Measurements from ENCODE around the gene LRMDA. TPM values are rescaled to one million over a fixed set of nuclear protein-coding genes. Genes with fewer than 3 reads are reported as not detected.

Gene LRMDA
- total RNA-seq, 1 experiment from 2014 or later, result 4.8 TPM

DNA sequence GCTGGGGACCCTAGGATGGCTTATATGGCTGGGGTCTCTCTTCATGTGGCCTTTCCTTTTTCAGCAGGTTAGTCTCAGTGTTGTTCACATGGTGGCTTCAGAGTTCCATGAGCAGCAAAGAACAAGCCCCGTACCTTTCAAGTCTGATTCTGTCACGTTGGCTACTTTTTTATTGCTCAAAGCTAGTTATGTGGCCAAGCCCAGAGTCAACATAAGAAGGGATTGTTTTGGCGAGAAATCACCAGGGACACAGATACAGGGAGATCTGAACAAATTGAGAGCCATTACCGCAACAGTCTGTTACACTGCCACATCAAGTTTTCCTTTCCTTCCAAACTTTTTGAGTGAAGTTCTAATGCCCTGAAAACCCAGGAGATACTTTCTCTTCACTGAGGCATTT, 770.5 kb downstream of the LRMDA start:
- H3K27me3 ChIP-seq (ENCODE audit: insufficient read depth, low read length), result peaks cover 7% of the 10 kb centered on the region; the same call in 1 of the 2 replicates
- CTCF ChIA-PET, result no interaction called here

More for the DNA sequence above, 770.5 kb downstream of the LRMDA start:
- DNase-seq (ENCODE audit: low read depth, low spot score) (no peak), ATAC-seq (no peak)
- Histone ChIP-seq H3K4me1 (ENCODE audit: control insufficient read depth in 1 of 2, insufficient read depth in 2 of 2, low read length in 2 of 2) (peaks cover 0 to under 1% of the 10 kb centered on the region in 2 experiments; a peak in 1 of 4 replicates), H3K9ac (ENCODE audit: low read length) (no peak overlapping the region), H3K36me3 (ENCODE audit: control insufficient read depth in 1 of 2, insufficient read depth in 2 of 2, low read length in 2 of 2) (no peaks in the 10 kb centered on the region), H3K4me2 (ENCODE audit: low read length) (no peak overlapping the region), H3K79me2 (ENCODE audit: insufficient read depth, low read length) (no peaks in the 10 kb centered on the region), H3K9me2 (ENCODE audit: insufficient read depth) (no peaks in the 10 kb centered on the region), H3K27ac (ENCODE audit: low read depth, low read length) (no peak overlapping the region), H4K20me1 (ENCODE audit: insufficient read depth) (no peaks in the 10 kb centered on the region), H3K9me3 (ENCODE audit: control insufficient read depth in 1 of 2, insufficient read depth in 1 of 2, low read depth in 1 of 2, low read length in 2 of 2) (no peaks in the 10 kb centered on the region), H2AFZ (ENCODE audit: low read depth, low read length, poor library complexity, severe bottlenecking) (no peak overlapping the region), H3K4me3 (replicated peaks in 1 of 2; ENCODE audit: low read depth in 1 of 2, low read length in 2 of 2) (no peak overlapping the region)
- TF ChIP-seq ELF1 (IDR thresholded peaks at IDR 0.05; ENCODE audit: borderline replicate concordance, low read depth), result no peak
- no peak for TF ChIP-seq EZH2 (IDR thresholded peaks at IDR 0.05)
- no peak for TF ChIP-seq SIN3A (IDR thresholded peaks at IDR 0.05; ENCODE audit: low read depth)
- no peak for TF ChIP-seq EZH2phosphoT487 (IDR thresholded peaks at IDR 0.05; ENCODE audit: borderline replicate concordance)
- TF ChIP-seq ZBTB33 (IDR thresholded peaks at IDR 0.05; ENCODE audit: extremely low read depth, insufficient replicate concordance, low read length), result no peak
- TF ChIP-seq YY1 (IDR thresholded peaks at IDR 0.05; ENCODE audit: extremely low read depth, insufficient replicate concordance, low read depth, low read length), result no peak
- TF ChIP-seq JUND (IDR thresholded peaks at IDR 0.05), result no peak
- no peak for TF ChIP-seq CTCF (IDR thresholded peaks at IDR 0.05 in 2 of 3, conservative IDR thresholded peaks at IDR 0.05 in 1 of 3; ENCODE audit: borderline replicate concordance in 1 of 3, insufficient read depth in 1 of 3, low read depth in 2 of 3, low read length in 2 of 3)
- no peak for TF ChIP-seq TCF7L2 (IDR thresholded peaks at IDR 0.05; ENCODE audit: borderline replicate concordance, extremely low read depth, insufficient read depth, insufficient read length)
- TF ChIP-seq ZFX (IDR thresholded peaks at IDR 0.05), result no peak
- no peak for TF ChIP-seq FOSL1 (IDR thresholded peaks at IDR 0.05; ENCODE audit: low read depth)
- TF ChIP-seq EGR1 (IDR thresholded peaks at IDR 0.05; ENCODE audit: low read depth), result no peak
- TF ChIP-seq MAX (IDR thresholded peaks at IDR 0.05), result no peak
- no peak for TF ChIP-seq CEBPB (IDR thresholded peaks at IDR 0.05; ENCODE audit: low read depth)
- no peak for TF ChIP-seq SP1 (IDR thresholded peaks at IDR 0.05; ENCODE audit: low read depth)
- TF ChIP-seq, protein P1, sequence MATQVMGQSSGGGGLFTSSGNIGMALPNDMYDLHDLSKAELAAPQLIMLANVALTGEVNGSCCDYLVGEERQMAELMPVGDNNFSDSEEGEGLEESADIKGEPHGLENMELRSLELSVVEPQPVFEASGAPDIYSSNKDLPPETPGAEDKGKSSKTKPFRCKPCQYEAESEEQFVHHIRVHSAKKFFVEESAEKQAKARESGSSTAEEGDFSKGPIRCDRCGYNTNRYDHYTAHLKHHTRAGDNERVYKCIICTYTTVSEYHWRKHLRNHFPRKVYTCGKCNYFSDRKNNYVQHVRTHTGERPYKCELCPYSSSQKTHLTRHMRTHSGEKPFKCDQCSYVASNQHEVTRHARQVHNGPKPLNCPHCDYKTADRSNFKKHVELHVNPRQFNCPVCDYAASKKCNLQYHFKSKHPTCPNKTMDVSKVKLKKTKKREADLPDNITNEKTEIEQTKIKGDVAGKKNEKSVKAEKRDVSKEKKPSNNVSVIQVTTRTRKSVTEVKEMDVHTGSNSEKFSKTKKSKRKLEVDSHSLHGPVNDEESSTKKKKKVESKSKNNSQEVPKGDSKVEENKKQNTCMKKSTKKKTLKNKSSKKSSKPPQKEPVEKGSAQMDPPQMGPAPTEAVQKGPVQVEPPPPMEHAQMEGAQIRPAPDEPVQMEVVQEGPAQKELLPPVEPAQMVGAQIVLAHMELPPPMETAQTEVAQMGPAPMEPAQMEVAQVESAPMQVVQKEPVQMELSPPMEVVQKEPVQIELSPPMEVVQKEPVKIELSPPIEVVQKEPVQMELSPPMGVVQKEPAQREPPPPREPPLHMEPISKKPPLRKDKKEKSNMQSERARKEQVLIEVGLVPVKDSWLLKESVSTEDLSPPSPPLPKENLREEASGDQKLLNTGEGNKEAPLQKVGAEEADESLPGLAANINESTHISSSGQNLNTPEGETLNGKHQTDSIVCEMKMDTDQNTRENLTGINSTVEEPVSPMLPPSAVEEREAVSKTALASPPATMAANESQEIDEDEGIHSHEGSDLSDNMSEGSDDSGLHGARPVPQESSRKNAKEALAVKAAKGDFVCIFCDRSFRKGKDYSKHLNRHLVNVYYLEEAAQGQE (IDR thresholded peaks at IDR 0.05; ENCODE audit: low read depth), result no peak
- no peak for TF ChIP-seq SRF (IDR thresholded peaks at IDR 0.05; ENCODE audit: low read depth)
- intact Hi-C loops (cut with micrococcal nuclease), result no loop called here
- ChIA-PET POLR2A (no interaction called here), RAD21 (ENCODE audit: low non-redundant PET in 1 of 2, low total read pairs in 2 of 2, uncharacterized antibody in 2 of 2, unreplicated experiment in 2 of 2) (no interaction called here)
- no TSS peak for BruUV-seq (replicated peaks)

All from HCT116 (cell line).